ENCODE results near the gene SRI.

SRI gene

DNA sequence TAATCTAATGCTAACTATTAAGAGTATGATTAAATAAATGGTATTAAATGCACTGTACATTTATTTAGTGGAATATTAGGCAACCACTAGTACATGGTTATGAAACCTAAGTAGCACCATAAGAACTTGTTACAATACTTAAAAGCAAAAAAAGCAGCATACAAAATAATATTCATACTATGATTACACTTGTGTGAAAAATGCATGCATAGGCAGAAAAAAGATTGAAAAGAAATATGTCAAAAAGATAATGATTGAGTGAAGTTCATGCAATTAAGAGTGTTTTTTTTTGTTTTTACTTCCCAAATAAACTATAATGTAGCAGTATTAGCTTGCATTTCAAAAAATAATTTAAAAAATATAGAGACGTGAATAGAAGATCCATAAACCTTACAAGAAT lies 20.0 kb upstream of the SRI start:
- Mint-ChIP-seq H3K36me3 (no peaks in the 10 kb centered on the region), H3K4me1 (no peaks in the 10 kb centered on the region), H3K9me3 (no peaks in the 10 kb centered on the region), H3K4me3 (no peak overlapping the region), H3K27ac (no peak overlapping the region)
- DNase-seq (ENCODE audit: low spot score in 2 of 2) (no peak), ATAC-seq (no peak)

DNA sequence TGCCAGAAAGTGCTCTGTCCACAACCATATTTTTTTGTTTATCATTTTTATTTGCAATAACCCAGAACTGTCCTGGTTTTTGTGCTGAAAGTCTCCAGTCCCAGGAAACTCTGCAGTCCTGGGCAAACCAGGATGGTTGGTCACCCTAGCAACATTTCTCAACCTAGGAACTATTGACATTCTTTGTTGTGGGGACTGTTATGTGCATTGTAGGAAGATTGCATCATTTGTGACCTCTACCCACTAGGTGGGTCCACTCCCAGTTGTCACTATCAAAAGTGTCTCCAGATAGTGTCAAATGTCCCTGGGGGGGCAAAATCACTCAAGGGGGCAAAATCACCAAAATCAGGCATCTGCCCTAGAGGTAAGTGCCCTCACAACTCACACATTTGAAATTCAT lies 14.0 kb upstream of the SRI start:
- Mint-ChIP-seq H3K4me1 (no peaks in the 10 kb centered on the region), H3K9me3 (no peaks in the 10 kb centered on the region), H3K27ac (no peak overlapping the region), H3K36me3 (no peaks in the 10 kb centered on the region), H3K4me3 (no peak overlapping the region)
- DNase-seq (ENCODE audit: low spot score in 2 of 2) (no peak), ATAC-seq (no peak)

DNA sequence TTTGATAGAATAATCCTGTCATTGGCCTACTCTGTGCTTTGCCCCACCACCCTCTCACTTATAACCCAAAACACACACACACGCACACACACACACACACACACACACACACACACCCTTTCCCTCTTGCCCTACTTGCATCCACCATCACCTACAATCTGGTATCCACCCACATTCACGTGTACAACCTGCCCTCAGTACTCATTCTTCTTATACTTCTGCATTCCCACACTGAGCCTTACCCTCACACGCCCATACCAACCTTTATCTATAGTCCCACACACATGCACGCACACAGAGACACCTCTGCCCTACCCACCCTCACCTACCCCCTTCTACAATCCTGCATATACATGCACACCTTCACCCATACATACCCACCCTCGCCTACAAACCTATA lies 10.8 kb upstream of the SRI start:
- Mint-ChIP-seq H3K36me3 (no peaks in the 10 kb centered on the region), H3K9me3 (peaks cover 6% of the 10 kb centered on the region), H3K4me3 (no peak overlapping the region), H3K4me1 (no peaks in the 10 kb centered on the region), H3K27ac (no peak overlapping the region)
- DNase-seq (ENCODE audit: low spot score in 2 of 2), result no peak
- no peak for ATAC-seq

DNA sequence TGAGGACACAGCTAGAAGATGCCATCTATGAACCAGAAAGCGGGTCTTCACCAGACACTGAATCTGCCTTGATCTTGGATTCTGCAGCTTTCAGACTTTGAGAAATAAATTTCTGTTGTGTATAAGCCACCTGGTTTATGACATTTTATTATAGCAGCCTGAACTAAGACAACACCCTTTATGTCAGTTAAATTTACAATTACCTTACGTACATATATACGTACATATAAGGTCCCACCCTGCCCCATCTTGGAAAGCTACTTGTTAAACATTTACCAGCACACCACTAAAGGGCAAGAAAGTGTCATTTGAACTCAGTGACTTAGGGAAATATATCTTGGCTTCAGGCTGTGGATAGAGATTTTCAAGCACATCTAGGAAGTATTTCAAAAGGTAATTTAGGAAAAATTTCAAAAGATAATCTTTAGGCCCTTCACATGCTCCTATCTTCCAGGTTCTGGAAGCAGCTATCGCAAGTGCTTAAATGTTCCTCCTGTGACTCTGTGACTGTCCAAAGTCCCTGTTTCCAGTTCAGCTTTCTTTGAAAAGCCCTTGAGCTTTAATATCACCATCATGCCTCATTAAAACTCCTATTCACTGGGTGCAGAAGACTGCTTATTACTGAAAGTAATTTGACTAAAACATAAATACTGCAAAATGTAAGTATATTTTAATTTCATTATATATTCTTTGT lies 9.6 kb upstream of the SRI start:
- no peak overlapping the region for H3K27ac Mint-ChIP-seq
- peaks cover 6% of the 10 kb centered on the region for H3K9me3 Mint-ChIP-seq
- H3K4me3 Mint-ChIP-seq, result no peak overlapping the region
- no peak for ATAC-seq
- no peak for DNase-seq (ENCODE audit: low spot score in 2 of 2)
- H3K36me3 Mint-ChIP-seq, result no peaks in the 10 kb centered on the region
- no peaks in the 10 kb centered on the region for H3K4me1 Mint-ChIP-seq

DNA sequence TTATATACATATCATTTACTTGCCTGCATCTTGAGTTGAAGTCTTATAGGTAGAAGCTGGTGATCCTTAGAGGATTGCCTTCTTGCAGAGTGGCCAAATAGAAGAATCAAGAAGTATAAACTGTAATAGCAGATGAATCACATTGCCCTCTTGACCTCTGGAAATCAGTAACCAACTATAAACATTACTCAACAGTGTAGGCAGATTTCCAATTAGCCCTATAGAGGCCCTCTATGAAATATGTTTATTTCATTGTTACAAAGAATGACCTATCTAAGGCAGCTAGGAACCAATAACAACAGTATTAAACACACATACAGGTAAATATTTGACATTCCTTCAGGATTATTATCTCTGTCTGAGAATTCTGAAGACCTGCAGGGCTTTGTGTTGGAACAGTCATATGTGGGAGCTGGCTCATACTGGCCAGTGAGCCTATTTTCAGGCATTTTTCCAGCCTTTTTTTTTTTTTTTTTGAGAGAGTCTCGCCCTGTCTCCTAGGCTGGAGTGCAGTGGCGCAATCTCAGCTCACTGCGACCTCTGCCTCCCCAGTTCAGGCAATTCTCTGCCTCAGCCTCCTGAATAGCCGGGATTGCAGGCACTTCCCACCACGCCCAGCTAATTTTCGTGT lies 7.2 kb upstream of the SRI start:
- no peak overlapping the region for H3K4me3 Mint-ChIP-seq
- DNase-seq (ENCODE audit: low spot score in 2 of 2) (no peak), ATAC-seq (peak; percentile 73)
- no peaks in the 10 kb centered on the region for H3K4me1 Mint-ChIP-seq
- peaks cover 6% of the 10 kb centered on the region for H3K9me3 Mint-ChIP-seq
- no peaks in the 10 kb centered on the region for H3K36me3 Mint-ChIP-seq
- H3K27ac Mint-ChIP-seq, result no peak overlapping the region

DNA sequence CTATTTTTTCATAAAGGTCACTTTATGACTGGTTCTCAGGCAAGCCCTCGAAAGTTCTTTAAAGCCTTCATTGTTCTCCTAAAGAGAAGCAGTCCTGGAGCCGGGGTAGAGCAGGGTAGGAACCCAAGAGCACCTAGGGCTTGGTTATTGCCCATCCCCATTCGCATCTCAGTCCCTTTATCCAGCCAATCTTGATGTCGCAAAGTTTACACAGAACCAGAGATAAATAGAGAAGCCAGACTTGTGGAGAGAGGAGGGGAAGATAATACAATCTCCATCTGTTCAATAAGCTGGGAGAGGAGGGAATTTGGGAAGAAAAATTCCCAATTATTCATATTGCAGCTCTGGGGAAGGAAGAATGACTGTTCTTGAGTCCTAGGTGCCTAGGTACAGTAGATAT lies 6.4 kb upstream of the SRI start:
- H3K4me3 Mint-ChIP-seq, result no peak overlapping the region
- no peaks in the 10 kb centered on the region for H3K36me3 Mint-ChIP-seq
- DNase-seq (ENCODE audit: low spot score in 2 of 2), result no peak
- peaks cover 6% of the 10 kb centered on the region for H3K9me3 Mint-ChIP-seq
- ATAC-seq, result no peak
- H3K4me1 Mint-ChIP-seq, result peaks cover 2% of the 10 kb centered on the region
- H3K27ac Mint-ChIP-seq, result no peak overlapping the region

DNA sequence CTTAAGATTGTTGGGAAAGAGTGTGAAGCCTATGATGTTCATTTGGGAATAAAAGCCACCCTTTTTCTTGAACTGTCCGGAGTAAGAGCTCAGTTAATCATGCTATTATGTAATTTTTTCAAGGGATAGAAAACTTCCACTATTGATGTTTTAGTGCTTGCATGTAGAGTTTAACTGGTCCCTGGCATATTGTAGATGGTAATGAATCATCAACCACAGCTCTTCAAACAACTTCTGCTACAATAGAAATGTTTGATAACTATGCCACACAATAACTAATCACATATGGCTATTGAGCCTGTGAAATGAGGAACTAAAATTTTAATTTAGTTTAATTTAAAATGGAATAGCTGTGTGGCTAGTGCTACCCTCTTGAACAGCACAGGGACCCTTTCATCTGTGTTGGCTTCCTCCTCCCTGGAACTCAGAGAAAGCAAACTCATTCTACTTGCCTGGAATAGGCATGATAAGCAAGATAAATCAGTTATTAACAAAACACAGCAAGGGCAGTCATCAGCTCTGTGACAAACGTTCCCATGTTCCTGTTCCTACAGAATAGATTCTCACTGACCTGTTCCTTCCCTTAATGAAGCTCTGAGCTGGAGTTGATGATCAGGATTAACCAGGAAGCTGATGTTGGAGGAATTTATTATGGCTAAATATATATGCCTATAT lies 4.9 kb upstream of the SRI start:
- no peak for DNase-seq (ENCODE audit: low spot score in 2 of 2)
- H3K4me3 Mint-ChIP-seq, result no peak overlapping the region
- peaks cover 7% of the 10 kb centered on the region for H3K4me1 Mint-ChIP-seq
- no peak overlapping the region for H3K27ac Mint-ChIP-seq
- peaks cover 6% of the 10 kb centered on the region for H3K9me3 Mint-ChIP-seq
- H3K36me3 Mint-ChIP-seq, result no peaks in the 10 kb centered on the region
- ATAC-seq, result no peak

DNA sequence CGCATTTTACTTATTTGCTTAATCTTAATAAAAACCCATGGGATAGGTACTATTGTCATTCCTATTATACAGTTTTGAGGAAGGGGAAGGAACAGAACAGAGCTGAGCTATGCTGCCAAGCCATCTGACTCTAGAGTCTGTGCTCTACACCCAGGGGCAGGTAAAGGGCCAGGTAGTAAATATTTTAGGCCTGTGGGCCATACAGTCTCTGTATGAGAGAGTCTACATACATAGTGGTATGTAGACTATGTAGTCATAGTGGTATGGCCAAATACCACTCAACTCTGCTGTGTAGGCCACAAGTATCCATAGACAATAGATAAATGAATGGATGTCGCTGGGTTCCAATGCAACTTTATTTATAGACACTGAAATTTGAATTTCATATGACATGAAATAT lies 3.4 kb upstream of the SRI start:
- H3K9me3 Mint-ChIP-seq, result peaks cover 1% of the 10 kb centered on the region
- H3K36me3 Mint-ChIP-seq, result no peaks in the 10 kb centered on the region
- DNase-seq (ENCODE audit: low spot score in 2 of 2) (no peak), ATAC-seq (no peak)
- peaks cover 7% of the 10 kb centered on the region for H3K4me1 Mint-ChIP-seq
- H3K27ac Mint-ChIP-seq, result no peak overlapping the region
- no peak overlapping the region for H3K4me3 Mint-ChIP-seq

DNA sequence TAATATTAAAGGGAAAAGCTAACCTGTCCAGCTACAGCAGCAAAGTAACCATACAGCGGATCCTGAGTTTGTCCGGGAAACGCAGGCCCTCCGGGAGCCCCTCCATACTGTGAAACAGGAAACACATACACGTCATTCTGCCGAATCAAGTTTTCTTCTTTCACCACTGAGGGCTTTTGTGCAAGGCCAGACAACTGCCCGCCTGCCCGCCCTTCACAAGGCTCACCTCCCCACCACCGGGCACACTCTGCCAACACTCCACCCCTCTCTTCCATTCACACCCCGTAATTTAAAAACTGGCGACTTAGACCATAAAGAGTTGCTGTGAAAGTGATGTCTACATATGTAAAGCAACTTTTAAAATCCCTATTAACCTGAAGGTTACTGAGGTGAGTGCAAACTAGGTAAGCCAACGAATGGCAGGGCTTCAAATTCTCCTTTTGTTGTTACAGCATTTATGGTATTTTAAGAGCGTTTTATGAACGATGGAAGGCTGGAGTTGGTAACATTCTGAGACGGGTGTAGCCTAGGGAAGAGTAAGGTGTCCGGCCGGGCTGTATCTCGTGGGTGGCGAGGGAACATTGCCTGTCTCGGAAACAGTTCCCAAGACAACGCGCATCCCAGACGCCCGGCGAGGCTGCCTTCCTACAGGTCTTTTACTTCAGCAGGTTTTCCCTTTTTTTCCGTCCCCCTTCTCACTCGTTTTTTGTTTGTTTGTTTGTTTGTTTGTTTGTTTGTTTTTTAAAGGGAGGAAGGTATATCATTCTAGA lies 817 bp downstream of the SRI start:
- H3K4me1 Mint-ChIP-seq, result peaks cover 20% of the 10 kb centered on the region
- peak overlapping the region; percentile 84 for H3K4me3 Mint-ChIP-seq
- H3K27ac Mint-ChIP-seq, result peak overlapping the region; percentile 98
- H3K36me3 Mint-ChIP-seq, result peaks cover 42% of the 10 kb centered on the region
- ATAC-seq, result peak; percentile 38
- no peaks in the 10 kb centered on the region for H3K9me3 Mint-ChIP-seq
- peak; percentile 10 to 79 for DNase-seq (ENCODE audit: low spot score in 2 of 2)

DNA sequence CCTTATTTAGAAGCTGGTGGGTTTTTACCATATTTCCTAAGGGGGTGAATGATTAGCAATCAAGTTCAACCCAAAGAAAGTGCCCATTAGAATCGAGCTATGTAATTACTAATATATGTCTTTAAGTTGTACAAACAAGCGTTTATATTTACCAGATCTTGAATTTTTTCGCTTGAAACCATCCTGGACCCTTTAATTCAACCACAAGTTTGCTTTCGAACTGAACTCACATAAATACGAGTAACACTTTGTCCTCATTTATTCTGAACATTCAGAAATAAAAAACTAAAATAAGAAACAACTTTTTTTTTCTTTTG lies 1.5 kb downstream of the SRI start:
- Mint-ChIP-seq H3K9me3 (no peaks in the 10 kb centered on the region), H3K27ac (peak overlapping the region; percentile 98), H3K36me3 (peaks cover 48% of the 10 kb centered on the region), H3K4me1 (peaks cover 26% of the 10 kb centered on the region), H3K4me3 (peak overlapping the region; percentile 84)
- ATAC-seq (no peak), DNase-seq (ENCODE audit: low spot score in 2 of 2) (no peak)

DNA sequence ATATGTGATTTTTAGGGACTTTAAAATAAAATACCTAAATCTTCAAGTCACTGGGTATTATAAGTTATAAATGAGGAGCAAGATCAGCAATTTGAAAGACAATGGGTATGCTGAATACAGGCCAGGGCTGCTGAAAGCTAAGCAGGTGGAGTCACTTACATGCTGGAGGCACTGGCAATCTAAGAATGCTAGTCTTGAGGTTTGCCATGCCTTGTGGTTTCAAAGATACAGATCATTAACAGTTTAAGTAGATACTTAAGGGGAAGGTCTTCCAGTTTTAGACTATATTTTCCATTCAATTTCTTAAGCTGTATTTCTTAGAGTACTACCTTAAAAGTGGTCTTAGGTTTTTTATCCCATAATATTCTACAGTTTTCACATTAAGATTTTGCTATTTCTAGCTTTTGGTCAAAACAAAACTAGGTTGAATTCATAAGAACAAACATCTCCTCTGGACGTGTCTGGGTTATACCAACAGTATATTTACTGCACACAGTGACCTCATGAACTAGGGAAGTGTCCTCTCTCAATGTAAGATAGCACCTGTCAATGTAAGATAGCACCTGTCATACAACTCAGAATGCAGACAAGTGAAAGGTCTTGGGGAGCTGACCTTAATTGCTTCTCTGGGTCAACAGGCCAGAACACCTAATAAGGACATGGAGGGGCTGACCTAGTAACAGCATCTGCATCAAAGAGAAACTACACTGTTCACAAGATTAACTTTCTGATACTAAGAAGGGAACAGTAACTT lies 2.0 kb downstream of the SRI start:
- DNase-seq (ENCODE audit: low spot score in 2 of 2), result peak in 1 of 2 donors; percentile 59
- Mint-ChIP-seq H3K9me3 (no peaks in the 10 kb centered on the region), H3K27ac (peak overlapping the region; percentile 98), H3K4me3 (peak overlapping the region; percentile 84), H3K36me3 (peaks cover 53% of the 10 kb centered on the region), H3K4me1 (peaks cover 31% of the 10 kb centered on the region)
- peak; percentile 33 for ATAC-seq

DNA sequence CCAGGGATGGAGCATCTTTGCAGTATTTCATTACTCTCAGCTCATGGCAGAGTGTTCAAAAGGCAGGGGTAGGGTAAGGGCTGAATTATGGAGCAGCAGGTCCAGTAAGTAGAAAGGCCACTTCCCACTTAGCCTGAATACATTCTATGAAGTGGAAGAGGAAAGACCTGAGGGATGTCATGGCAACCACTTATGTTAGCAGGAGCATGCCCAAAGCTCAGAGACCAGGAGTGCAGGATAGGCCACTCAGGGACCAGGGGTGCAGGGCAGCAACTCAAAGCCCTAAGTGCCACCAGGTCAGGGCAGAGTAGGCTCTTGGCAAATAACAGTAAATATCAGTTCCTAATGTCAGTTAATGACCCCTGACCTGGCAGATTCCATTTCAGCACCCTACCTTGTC lies 3.6 kb downstream of the SRI start:
- Mint-ChIP-seq H3K4me1 (peaks cover 31% of the 10 kb centered on the region), H3K36me3 (peaks cover 67% of the 10 kb centered on the region), H3K27ac (no peak overlapping the region), H3K4me3 (no peak overlapping the region), H3K9me3 (no peaks in the 10 kb centered on the region)
- DNase-seq (ENCODE audit: low spot score in 2 of 2), result no peak
- no peak for ATAC-seq

DNA sequence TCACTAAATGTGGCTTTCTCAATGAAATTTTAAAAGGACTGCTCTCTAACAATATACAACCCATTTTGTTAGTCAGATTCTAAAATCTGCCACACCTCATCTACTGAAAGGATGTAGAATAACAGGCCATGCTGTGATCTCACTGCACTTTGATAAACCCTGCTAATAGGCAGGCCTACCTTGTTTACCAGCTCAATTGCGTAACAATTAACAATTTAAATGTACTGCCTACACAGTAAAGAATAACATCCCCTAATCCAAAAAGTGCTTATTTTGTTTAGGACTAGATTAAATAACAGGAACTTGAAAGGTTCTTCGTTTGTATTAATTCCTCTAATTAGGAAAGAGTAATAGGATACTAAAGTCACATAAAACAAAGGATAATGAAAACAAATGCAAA lies 4.5 kb downstream of the SRI start:
- peaks cover 77% of the 10 kb centered on the region for H3K36me3 Mint-ChIP-seq
- DNase-seq (ENCODE audit: low spot score in 2 of 2) (no peak), ATAC-seq (no peak)
- no peak overlapping the region for H3K27ac Mint-ChIP-seq
- H3K9me3 Mint-ChIP-seq, result no peaks in the 10 kb centered on the region
- H3K4me1 Mint-ChIP-seq, result peaks cover 25% of the 10 kb centered on the region
- no peak overlapping the region for H3K4me3 Mint-ChIP-seq

DNA sequence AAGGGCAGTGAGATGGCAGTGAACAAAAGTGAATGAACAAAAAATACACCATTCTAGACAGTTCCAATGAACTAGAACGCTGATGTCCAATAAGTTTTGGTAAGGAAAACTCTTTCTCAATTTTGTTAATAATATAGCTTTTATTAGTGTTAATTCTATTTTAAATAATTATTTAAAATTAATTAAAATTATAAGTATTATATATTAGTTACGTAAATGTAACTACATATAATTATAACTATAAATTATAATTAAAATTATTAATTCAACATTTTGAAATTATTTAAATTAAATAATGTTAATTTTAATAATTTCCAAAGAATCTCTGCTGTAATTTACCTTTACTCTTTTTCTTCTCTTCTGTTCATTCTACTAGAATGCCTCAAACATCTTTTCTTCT lies 5.4 kb downstream of the SRI start:
- Mint-ChIP-seq H3K4me3 (no peak overlapping the region), H3K27ac (peak overlapping the region; percentile 27), H3K9me3 (no peaks in the 10 kb centered on the region), H3K4me1 (peaks cover 25% of the 10 kb centered on the region), H3K36me3 (peaks cover 85% of the 10 kb centered on the region)
- no peak for DNase-seq (ENCODE audit: low spot score in 2 of 2)
- ATAC-seq, result no peak

DNA sequence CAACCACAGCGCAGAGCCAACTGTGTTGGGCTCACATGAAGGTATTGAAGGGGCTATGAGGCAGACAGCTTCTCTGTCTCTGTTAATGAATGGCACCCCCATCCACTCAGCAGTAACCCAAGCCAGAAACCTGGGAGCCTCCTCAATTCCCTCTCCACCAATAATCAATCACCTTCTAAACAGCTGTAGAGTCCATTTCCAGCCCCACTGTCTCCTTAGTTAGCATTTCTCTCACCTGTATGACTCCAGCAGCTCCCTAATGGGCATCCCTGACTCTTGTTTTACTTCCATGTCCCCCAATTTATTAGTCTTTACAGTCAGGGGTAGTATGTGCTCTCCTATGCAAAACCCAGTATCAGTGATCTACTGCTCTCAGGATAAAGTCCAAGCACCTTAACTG lies 6.9 kb downstream of the SRI start:
- peaks cover 98% of the 10 kb centered on the region for H3K36me3 Mint-ChIP-seq
- peak overlapping the region; percentile 27 for H3K27ac Mint-ChIP-seq
- no peak for DNase-seq (ENCODE audit: low spot score in 2 of 2)
- H3K9me3 Mint-ChIP-seq, result no peaks in the 10 kb centered on the region
- no peak overlapping the region for H3K4me3 Mint-ChIP-seq
- H3K4me1 Mint-ChIP-seq, result peaks cover 22% of the 10 kb centered on the region
- ATAC-seq, result no peak
